HG02973 (cell line): Measurements from ENCODE around the gene MEGF6.

Source experiments
- ATAC-seq: cut with Tn5 transposase; IDR thresholded peaks from one replicate; pipeline ENCODE4 v1.9.1; 2021; ENCODE audit warnings: moderate library complexity; ENCODE audit not compliant: unreplicated experiment

The MEGF6 gene

GRCh38 chr1:3510136-3510955 is 101.0 kb downstream of the MEGF6 start:
- no peak for ATAC-seq

- no peak for ATAC-seq
Observed at GRCh38 chr1:3509721-3510120, 101.6 kb downstream of the MEGF6 start.

GRCh38 chr1:3508757-3509415 is 102.4 kb downstream of the MEGF6 start:
- no peak for ATAC-seq

- no peak for ATAC-seq
Observed at GRCh38 chr1:3507636-3508275, 103.6 kb downstream of the MEGF6 start.

- no peak for ATAC-seq
Observed at GRCh38 chr1:3506943-3507342, 104.4 kb downstream of the MEGF6 start.

- ATAC-seq, result no peak
Observed at GRCh38 chr1:3506041-3506440, 105.3 kb downstream of the MEGF6 start.

- ATAC-seq, result no peak
Observed at GRCh38 chr1:3505161-3505560, 106.1 kb downstream of the MEGF6 start.

- no peak for ATAC-seq
Observed at GRCh38 chr1:3504822-3505153, 106.5 kb downstream of the MEGF6 start.

- ATAC-seq, result no peak
Observed at GRCh38 chr1:3504151-3504821, 107.0 kb downstream of the MEGF6 start.

GRCh38 chr1:3503525-3503886 is 107.8 kb downstream of the MEGF6 start:
- ATAC-seq, result no peak

- no peak for ATAC-seq
Observed at GRCh38 chr1:3502641-3503524, 108.4 kb downstream of the MEGF6 start.

- ATAC-seq, result no peak
Observed at GRCh38 chr1:3501856-3502640, 109.3 kb downstream of the MEGF6 start.

- no peak for ATAC-seq
Observed at GRCh38 chr1:3501437-3501836, 109.9 kb downstream of the MEGF6 start.

GRCh38 chr1:3500265-3500835 is 111.0 kb downstream of the MEGF6 start:
- ATAC-seq, result no peak

GRCh38 chr1:3499611-3500010 is 111.7 kb downstream of the MEGF6 start:
- no peak for ATAC-seq

GRCh38 chr1:3498986-3499385 is 112.3 kb downstream of the MEGF6 start:
- ATAC-seq, result no peak

GRCh38 chr1:3498246-3498930 is 112.9 kb downstream of the MEGF6 start:
- ATAC-seq, result no peak

GRCh38 chr1:3497521-3497920 is 113.8 kb downstream of the MEGF6 start:
- no peak for ATAC-seq

GRCh38 chr1:3496916-3497315 is 114.4 kb downstream of the MEGF6 start:
- ATAC-seq, result no peak
